ENCODE data around the gene GALC.

Gene GALC

GRCh38 chr14:88003425-88003824 lies 10.4 kb upstream of the GALC start:
- H3K4me3 ChIP-seq (ENCODE audit: low read depth, low read length) = no peak overlapping the region
- no peak for DNase-seq (ENCODE audit: low read depth)
- in situ Hi-C loops (cut with HindIII; ENCODE audit: low sequenced_read_pairs) = no loop called here
- no peak for TF ChIP-seq CTCF (IDR thresholded peaks at IDR 0.05; ENCODE audit: low read depth, low read length, missing control alignments)

- in situ Hi-C loops (cut with HindIII; ENCODE audit: low sequenced_read_pairs) = no loop called here
- no peak overlapping the region for H3K4me3 ChIP-seq (ENCODE audit: low read depth, low read length)
These were observed 9.6 kb upstream of the GALC start for GRCh38 chr14:88002421-88003075.

GRCh38 chr14:87999277-87999676 lies 6.3 kb upstream of the GALC start:
- DNase-seq (ENCODE audit: low read depth) = no peak
- in situ Hi-C loops (cut with HindIII; ENCODE audit: low sequenced_read_pairs) = no loop called here
- no peak overlapping the region for H3K4me3 ChIP-seq (ENCODE audit: low read depth, low read length)
- no peak for TF ChIP-seq CTCF (IDR thresholded peaks at IDR 0.05; ENCODE audit: low read depth, low read length, missing control alignments)

More at GRCh38 chr14:88002421-88003075, 9.6 kb upstream of the GALC start:
- DNase-seq (ENCODE audit: low read depth) = no peak
- no peak for TF ChIP-seq CTCF (IDR thresholded peaks at IDR 0.05; ENCODE audit: low read depth, low read length, missing control alignments)

- in situ Hi-C loops (cut with HindIII; ENCODE audit: low sequenced_read_pairs) = no loop called here
- DNase-seq (ENCODE audit: low read depth) = no peak
- no peak for TF ChIP-seq CTCF (IDR thresholded peaks at IDR 0.05; ENCODE audit: low read depth, low read length, missing control alignments)
- no peak overlapping the region for H3K4me3 ChIP-seq (ENCODE audit: low read depth, low read length)
These were observed 5.5 kb upstream of the GALC start for GRCh38 chr14:87998482-87998881.

GRCh38 chr14:87996291-87996592 lies 3.3 kb upstream of the GALC start:
- TF ChIP-seq CTCF (IDR thresholded peaks at IDR 0.05; ENCODE audit: low read depth, low read length, missing control alignments) = no peak
- in situ Hi-C loops (cut with HindIII; ENCODE audit: low sequenced_read_pairs) = no loop called here
- no peak overlapping the region for H3K4me3 ChIP-seq (ENCODE audit: low read depth, low read length)
- DNase-seq (ENCODE audit: low read depth) = no peak

- in situ Hi-C loops (cut with HindIII; ENCODE audit: low sequenced_read_pairs) = no loop called here
- no peak overlapping the region for H3K4me3 ChIP-seq (ENCODE audit: low read depth, low read length)
- no peak for DNase-seq (ENCODE audit: low read depth)
- TF ChIP-seq CTCF (IDR thresholded peaks at IDR 0.05; ENCODE audit: low read depth, low read length, missing control alignments) = no peak
These were observed 2.7 kb upstream of the GALC start for GRCh38 chr14:87995500-87996290.

Data from astrocyte of the cerebellum (primary cell).